Erythroblast (primary cell): ENCODE measurements around the gene DNASE1L2.

Experiments used
- DNase-seq, 2 experiments: peaks; one replicate each; lab custom pipeline; 2025; lab: John Stamatoyannopoulos, UW
- GATA1 ChIP-seq: IDR thresholded peaks from 2 replicates; pipeline ENCODE4 v1.6.1; 2011; ENCODE audit warnings: low read depth, mild to moderate bottlenecking, control low read depth, low read length, moderate library complexity
- POLR2A ChIP-seq: IDR thresholded peaks from 2 replicates; pipeline ENCODE4 v1.6.1; 2011; ENCODE audit warnings: mild to moderate bottlenecking, low read length

The DNASE1L2 gene

GRCh38 chr16:2207872-2208271 is 28.4 kb upstream of the DNASE1L2 start:
- TF ChIP-seq GATA1 (no peak), POLR2A (no peak)
- DNase-seq = no peak

DNA sequence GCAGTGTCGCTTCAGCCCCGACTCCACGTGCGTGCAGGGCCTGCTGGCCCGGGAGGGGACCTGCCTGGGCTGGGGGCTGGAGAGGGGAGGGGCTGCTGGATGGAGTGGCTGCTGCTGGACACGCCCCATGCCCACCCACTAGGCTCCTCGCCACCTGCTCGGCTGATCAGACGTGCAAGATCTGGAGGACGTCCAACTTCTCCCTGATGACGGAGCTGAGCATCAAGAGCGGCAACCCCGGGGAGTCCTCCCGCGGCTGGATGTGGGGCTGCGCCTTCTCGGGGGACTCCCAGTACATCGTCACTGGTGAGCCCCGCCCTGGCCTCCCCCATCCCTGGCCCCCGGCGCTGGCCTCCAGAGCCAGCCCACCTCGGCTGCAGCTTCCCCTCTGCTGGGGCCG is 27.9 kb upstream of the DNASE1L2 start:
- TF ChIP-seq GATA1 (no peak), POLR2A (no peak)
- DNase-seq = no peak

GRCh38 chr16:2208772-2209171 is 27.5 kb upstream of the DNASE1L2 start:
- DNase-seq = no peak
- no peak for TF ChIP-seq GATA1
- no peak for TF ChIP-seq POLR2A

- DNase-seq = peak in 1 of 2 experiments; percentile 27
- TF ChIP-seq GATA1 (no peak), POLR2A (no peak)
These were observed 26.8 kb upstream of the DNASE1L2 start for GRCh38 chr16:2209258-2210008.

DNA sequence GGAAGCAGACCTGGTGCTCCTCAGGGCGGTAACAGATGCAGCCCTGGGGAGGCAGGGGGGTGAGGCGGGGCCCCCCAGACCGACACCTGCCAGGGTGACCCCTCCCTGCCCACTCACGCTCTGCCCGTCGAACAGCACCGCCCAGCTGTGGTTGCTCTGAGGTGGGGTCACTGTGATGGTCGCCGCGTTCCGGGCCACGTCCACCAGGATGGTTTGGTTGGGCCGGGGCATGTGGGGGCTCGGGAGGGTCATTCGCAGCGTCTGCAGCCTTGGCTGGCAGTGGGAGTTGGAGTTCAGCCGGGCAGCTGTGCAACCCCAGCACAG is 26.3 kb upstream of the DNASE1L2 start:
- DNase-seq = no peak
- TF ChIP-seq POLR2A = no peak
- no peak for TF ChIP-seq GATA1

- DNase-seq = no peak
- no peak for TF ChIP-seq GATA1
- no peak for TF ChIP-seq POLR2A
These were observed 25.6 kb upstream of the DNASE1L2 start, which contains the start of gene BRICD5 for GRCh38 chr16:2210386-2211365. Gene BRICD5 (minus strand): TSS chr16:2210863. CDS start chr16:2210833, 30 bp downstream.

DNA sequence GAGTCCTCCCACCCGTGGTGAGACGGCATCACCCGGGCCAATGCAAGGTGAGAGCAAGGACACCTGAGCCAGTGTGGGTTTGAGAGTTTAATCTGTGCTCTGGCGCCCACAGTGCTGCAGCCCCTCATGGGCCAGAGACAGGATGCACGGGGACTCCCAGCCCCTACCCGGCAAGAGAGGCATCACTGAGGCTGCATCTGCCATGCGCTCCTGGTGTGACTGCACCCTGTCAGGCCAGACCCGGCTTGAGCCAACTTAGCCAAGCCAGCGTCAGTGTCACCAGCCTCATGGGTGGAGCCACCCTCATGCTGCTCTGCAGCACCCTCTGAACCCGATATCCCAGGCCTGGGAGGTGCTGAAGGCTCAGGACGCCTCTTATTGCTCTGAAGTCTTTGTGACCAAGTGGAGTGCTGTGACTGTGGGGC is 24.3 kb upstream of the DNASE1L2 start:
- TF ChIP-seq GATA1 = no peak
- peak; percentile 11 for TF ChIP-seq POLR2A

DNA sequence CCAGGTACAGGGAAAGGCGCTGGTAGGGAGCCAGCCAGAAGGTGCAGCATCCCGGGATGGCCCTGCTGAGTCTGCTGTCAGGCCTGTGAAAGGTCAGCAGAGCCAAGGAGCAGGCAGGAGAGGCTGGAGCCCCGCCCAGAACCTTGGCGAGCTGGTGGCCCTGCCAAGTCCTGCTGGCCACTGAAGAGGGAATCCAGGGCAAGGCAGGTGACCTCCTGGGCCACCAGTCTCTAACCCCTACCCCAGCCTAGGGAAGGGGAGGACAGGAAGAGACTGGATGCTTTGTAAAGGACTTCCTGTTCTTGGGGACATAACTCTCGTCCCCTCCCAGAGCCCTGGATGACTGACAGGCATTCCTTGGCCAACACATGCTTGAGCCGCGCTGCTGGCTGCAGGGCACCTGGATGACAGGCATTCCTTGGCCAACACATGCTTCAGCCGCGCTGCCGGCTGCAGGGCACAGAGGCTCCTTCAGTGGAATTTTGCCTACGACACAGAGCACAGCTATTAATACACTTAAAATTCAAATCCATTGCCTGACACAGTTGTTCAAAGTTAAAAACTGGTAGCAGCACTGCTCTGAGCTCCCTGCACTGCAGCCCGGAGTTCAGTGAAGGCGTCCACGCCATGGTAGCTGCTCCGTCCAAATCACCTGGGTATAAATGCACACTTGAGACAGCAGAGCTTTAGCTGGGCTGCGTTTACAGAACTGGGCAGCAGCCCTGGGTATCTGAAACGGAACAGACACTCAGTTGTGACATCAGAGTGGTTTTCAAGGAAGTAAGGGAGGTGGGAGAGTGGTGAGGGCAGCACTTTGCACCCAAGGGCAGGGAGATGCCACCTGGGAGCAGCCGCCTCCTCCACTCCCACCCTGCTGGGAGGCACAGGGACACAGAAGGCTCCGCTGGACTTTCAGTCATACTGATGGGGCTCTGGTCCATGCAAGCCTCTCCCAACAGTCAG is 23.6 kb upstream of the DNASE1L2 start:
- DNase-seq = no peak
- TF ChIP-seq GATA1 (no peak), POLR2A (peak; percentile 37)

More for the DNA sequence above, 24.3 kb upstream of the DNASE1L2 start:
- no peak for DNase-seq

- TF ChIP-seq GATA1 (no peak), POLR2A (no peak)
- peak; percentile 68 to 72 for DNase-seq
These were observed 22.2 kb upstream of the DNASE1L2 start for GRCh38 chr16:2213817-2214718.

DNA sequence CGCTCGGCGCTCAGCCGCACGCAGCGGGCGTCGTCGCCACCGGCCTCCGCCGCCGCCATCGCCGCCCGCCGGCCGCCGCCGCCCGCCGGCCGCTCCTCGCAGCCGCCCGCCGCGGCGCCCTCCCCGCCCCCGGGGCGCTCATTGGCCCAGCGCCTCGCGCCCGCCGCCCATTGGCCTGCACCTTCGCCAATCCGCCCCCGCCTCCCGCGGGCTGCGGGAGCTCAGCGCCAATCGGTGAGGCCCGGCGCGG is 21.6 kb upstream of the DNASE1L2 start, which contains the start of gene PGP:
PGP (minus strand) TSS at position 122 of the 250 bp plus-strand sequence; CDS start at position 59, 63 bp downstream.
- DNase-seq = no peak
- TF ChIP-seq POLR2A (no peak), GATA1 (no peak)

DNA sequence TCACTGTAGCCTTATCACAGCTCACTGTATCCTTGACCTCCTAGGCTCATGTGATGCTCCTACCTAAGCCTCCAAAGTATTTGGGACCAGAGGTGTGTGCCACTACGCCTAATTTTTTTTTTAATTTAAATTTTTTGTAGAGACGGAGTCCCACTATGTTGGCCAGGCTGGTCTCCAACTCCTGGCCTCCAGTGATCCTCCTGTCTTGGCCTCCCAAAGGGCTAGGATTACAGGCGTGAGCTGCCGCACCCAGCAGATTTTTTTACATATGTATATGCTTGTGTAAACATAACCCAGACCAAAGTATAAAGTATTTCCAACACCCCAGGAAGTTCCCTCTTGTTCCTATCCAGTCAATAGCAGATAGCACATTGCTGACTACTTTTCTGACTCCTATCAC is 19.9 kb upstream of the DNASE1L2 start:
- no peak for TF ChIP-seq POLR2A
- no peak for DNase-seq

GRCh38 chr16:2223221-2223941 is 12.9 kb upstream of the DNASE1L2 start, which contains the start of gene E4F1:
Gene E4F1 (plus strand): TSS chr16:2223591. CDS start chr16:2223614, 23 bp downstream.
- DNase-seq = peak; percentile 100
- no peak for TF ChIP-seq GATA1
- peak; percentile 95 for TF ChIP-seq POLR2A
